LNCaP clone FGC (cell line): ENCODE results near the gene DCLK1.

Experiments used
- DNase-seq: peaks from one replicate; pipeline ENCODE4 v3.0.0-alpha.2; 2011; ENCODE audit warnings: low read depth
- H3K4me3 ChIP-seq: 2 replicates; pipeline ENCODE4 v1.5.1; 2011; ENCODE audit warnings: mild to moderate bottlenecking, low read depth, low read length, control low read depth
- TF ChIP-seq, protein P1 (sequence below): IDR thresholded peaks from 2 replicates; pipeline ENCODE4 v1.5.1; 2012; ENCODE audit warnings: mild to moderate bottlenecking; ENCODE audit not compliant: control insufficient read depth, insufficient read depth; ENCODE audit errors: extremely low read depth

DCLK1 gene

DNA sequence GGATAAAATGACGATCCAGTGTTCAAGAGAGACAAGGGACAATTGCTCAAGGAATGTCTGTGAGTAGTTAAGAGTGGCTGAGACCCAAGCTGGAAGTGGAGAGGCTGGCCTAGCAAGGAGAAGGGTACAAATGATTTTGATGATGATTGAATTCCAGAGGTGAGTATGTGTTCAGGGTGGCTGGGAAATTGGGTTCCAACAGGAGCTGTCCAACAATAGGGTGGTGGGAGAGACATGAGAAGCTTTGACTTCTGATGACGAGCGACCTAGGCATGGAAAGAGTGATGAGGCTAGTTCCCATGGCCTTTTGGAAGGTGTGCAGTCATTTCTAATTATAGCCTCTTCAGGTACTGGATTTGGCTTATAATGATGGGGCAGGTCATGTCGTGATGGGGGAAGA, 29.1 kb upstream of the DCLK1 start:
- DNase-seq, result no peak
- no peak overlapping the region for H3K4me3 ChIP-seq
- TF ChIP-seq, protein P1, sequence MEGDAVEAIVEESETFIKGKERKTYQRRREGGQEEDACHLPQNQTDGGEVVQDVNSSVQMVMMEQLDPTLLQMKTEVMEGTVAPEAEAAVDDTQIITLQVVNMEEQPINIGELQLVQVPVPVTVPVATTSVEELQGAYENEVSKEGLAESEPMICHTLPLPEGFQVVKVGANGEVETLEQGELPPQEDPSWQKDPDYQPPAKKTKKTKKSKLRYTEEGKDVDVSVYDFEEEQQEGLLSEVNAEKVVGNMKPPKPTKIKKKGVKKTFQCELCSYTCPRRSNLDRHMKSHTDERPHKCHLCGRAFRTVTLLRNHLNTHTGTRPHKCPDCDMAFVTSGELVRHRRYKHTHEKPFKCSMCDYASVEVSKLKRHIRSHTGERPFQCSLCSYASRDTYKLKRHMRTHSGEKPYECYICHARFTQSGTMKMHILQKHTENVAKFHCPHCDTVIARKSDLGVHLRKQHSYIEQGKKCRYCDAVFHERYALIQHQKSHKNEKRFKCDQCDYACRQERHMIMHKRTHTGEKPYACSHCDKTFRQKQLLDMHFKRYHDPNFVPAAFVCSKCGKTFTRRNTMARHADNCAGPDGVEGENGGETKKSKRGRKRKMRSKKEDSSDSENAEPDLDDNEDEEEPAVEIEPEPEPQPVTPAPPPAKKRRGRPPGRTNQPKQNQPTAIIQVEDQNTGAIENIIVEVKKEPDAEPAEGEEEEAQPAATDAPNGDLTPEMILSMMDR, result no peak

DNA sequence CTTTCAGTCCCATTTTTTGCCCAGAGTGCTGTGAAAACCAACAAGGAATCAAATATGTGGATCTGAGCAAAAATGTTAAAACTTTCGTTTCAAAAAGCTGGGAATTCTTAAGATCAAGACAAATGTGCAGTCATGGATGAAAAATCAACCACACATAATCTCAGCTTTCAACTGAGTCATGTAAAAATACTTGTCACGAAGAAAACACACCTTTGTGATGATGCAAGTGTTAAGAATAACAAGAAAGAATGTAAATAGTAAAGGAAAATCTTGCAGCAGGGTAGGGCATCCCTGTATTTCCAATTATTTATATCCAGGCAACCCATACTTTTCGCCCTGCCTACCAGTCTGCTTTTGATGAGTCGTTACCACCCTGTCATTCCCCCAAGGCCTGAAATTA, 27.4 kb upstream of the DCLK1 start:
- no peak overlapping the region for H3K4me3 ChIP-seq
- TF ChIP-seq, protein P1, result no peak
- DNase-seq, result no peak

DNA sequence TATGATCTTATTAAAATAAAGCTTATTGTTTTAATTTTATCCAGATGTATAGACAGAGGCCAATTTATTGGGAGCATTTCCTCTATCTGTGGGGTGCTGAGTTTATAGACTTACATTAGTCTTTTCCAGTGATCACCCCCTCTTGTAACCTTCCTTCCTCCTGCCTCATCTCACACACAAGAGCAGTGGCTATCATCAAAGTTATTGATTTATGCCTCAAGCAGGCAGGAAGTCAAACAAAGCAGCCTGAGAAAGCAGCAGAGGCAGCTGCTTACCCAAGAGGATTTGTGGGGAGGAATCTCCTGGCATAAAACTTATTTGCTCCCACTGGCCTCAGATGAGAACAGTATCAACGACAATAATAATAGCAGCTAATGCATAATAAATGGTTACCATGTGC, 26.3 kb upstream of the DCLK1 start:
- TF ChIP-seq, protein P1, result no peak
- DNase-seq, result no peak
- no peak overlapping the region for H3K4me3 ChIP-seq

DNA sequence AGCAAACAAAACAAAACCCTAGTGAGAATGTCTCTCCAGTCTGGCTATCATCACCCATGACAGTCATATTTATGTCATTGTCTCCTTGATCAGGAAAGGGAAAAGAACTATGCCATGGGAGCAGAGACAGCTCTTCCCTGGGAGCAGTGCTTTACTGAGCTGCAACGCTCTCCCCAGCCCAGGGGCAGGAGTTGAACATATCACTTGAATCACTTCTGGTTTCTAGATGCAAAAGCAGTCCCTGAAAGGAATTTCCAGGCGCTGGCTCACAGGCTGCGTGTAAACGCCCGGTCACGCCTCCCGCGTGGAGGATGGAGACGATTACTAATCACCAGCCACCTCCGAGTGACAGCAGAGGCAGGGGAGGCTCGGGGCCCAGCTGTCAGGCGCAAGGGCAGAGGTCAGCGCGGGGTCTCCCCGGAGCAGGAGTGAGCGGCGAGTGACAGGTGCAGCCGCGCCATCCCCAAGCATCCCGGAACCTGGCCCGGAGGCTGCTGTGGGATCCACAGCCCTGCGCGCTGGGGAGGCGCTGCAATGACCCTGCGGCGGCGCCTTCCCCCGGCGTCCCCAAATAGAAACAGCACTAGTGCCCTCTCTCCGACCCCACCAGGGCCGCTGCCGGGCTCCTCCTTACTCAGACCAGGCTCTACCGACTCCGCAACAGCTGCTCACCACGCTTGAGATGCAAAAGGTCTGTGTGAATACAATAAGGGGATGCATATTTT, 23.5 kb upstream of the DCLK1 start:
- no peak overlapping the region for H3K4me3 ChIP-seq
- no peak for DNase-seq
- TF ChIP-seq, protein P1, result no peak

DNA sequence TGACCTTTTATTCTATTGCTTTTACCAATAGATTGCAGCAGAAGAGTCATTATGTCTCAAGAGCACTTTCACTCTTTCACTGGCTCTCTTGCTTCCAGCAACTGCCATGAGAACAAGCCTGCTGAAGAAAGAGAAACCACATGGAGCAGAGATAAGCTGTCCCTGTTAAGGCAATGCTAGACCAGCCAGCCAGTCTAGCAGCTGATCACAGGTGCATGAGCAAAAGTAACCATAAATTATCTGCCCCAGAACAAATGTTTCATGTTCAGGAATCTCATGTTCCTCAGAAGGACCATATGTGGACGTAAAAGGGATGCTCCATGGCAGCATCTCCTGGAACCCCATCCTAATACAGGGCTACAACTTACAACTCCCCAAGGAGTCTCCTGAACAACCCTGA, 20.4 kb upstream of the DCLK1 start:
- no peak for DNase-seq
- TF ChIP-seq, protein P1, result no peak
- H3K4me3 ChIP-seq, result no peak overlapping the region

DNA sequence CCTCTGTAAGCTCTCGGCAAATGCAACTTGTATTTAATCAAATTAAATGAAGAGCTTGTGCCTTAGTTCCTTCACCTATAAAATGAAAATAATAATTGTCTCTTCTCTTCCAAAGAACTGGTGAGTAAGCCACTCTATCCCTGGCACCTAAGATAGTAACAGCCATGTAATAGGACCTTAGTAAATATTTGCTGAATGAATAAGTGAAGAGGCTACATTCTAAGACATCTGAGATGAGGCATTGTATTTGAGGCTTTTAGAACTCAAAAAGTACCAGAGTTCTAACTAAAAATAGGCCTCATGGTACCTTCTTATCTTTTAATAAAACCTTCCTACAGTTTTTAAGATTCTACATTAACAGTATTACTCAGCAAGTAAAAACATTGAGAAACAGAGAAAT, 17.3 kb upstream of the DCLK1 start:
- TF ChIP-seq, protein P1, result no peak
- DNase-seq, result no peak

DNA sequence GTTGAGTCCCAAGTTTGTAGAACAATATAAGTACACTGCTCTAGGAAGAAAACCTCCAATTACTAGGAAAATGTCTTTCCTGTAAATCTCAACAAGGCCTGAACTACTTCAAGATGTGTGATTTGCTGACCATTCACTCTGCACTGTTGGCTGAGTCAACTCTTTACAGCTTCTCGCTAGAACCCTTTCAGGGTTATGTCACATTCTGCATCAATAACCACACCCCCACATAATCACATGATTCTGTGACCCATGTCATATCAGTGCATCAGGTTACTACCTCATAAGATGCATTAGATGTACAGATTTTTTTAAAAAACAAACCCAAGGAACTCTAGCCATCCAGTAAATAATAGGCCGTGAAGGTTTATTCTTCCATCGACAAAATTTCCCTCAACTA, 16.1 kb upstream of the DCLK1 start:
- TF ChIP-seq, protein P1, result no peak
- no peak for DNase-seq
- no peak overlapping the region for H3K4me3 ChIP-seq

More for the DNA sequence above, 17.3 kb upstream of the DCLK1 start:
- no peak overlapping the region for H3K4me3 ChIP-seq
